GM12801 (cell line): Measurements from ENCODE around the gene PAFAH1B2.

Experiments used
- TF ChIP-seq, protein P1 (sequence below): IDR thresholded peaks from one replicate; pipeline ENCODE4 v1.5.1; 2011; ENCODE audit warnings: control low read depth; ENCODE audit not compliant: insufficient read length; ENCODE audit errors: extremely low read depth

The PAFAH1B2 gene

DNA sequence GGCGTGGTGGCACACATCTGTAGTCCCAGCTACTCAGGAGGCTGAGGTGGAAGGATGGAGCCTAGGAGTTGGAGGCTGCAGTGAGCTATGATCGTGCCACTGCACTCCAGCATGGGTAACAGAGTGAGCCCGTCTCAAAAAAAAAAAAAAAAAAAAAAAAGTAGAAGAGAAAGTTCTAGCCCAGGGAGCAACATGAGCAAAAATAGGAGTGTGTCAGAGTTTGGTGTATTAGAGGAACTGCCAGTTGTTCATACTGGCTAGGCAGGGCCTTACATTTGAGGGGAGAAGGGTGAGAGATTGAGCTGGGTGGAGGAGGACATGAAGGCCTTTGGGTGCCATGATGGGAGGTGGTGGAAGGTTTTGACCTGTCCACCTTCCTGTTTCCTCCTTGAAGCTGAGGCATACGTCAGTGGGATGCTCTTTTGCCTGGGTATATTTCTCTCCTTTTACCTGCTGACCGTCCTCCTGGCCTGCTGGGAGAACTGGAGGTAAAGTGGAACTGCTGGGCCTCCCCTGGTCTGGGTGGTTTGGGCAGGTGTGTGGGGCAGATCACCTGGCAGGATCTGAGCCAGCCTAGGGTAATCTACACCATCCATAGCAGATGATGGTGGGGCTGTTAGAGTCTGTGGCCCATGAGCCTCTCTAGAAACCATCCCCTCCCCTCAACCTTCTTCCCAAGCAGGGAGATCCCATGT lies 41.8 kb downstream of the PAFAH1B2 start:
- TF ChIP-seq, protein P1, sequence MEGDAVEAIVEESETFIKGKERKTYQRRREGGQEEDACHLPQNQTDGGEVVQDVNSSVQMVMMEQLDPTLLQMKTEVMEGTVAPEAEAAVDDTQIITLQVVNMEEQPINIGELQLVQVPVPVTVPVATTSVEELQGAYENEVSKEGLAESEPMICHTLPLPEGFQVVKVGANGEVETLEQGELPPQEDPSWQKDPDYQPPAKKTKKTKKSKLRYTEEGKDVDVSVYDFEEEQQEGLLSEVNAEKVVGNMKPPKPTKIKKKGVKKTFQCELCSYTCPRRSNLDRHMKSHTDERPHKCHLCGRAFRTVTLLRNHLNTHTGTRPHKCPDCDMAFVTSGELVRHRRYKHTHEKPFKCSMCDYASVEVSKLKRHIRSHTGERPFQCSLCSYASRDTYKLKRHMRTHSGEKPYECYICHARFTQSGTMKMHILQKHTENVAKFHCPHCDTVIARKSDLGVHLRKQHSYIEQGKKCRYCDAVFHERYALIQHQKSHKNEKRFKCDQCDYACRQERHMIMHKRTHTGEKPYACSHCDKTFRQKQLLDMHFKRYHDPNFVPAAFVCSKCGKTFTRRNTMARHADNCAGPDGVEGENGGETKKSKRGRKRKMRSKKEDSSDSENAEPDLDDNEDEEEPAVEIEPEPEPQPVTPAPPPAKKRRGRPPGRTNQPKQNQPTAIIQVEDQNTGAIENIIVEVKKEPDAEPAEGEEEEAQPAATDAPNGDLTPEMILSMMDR: no peak

DNA sequence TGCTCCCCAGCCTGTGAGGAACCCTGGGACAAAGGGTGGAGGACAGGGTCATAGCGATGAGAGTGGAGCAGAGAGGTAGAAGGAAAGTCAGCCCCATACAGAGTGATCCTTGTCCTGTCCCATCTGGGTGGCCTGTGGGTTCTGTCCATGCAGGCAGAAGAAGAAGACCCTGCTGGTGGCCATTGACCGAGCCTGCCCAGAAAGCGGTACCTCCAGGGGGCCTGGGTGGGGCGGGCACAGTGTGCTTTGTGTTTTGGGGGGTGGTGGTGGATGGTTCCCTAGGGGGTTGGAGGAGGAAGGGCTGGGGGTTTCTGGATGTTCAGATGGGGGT lies 42.3 kb downstream of the PAFAH1B2 start:
- TF ChIP-seq, protein P1: no peak

DNA sequence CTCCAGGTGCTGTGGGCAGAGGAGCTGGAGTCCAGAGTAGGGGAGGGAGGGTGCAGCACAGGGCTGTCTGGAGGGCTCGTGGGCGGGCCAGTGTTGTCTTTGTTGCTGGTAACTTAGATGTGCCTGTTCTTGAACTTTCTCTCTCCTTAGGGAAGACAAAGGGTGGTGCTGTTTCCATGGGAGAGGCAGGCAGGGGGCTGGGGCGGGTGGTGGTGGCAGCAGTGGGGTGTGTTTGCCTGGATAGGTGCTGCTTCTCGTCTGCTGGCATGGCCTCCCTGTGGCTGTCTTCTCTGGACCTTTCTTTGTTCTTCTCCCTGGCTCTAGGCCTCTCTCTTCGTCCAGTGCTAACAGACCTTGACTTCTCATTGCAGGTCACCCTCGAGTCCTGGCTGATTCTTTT lies 42.9 kb downstream of the PAFAH1B2 start:
- TF ChIP-seq, protein P1: no peak

DNA sequence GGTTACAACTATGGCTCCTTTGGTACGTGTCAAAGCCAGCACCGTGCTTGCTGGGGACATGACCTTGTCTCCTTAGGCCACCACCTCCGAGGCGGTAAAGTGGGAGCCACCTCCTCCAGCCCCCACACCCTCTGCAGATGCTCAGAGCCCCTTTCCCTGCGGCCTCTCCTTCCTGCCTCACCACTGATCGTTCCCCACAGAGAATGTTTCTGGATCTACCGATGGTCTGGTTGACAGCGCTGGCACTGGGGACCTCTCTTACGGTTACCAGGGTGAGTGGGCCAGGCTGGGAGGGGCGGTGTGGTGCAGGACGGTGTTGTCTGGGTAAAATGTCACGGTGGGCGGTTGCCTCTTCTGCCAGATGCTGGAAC lies 43.3 kb downstream of the PAFAH1B2 start:
- TF ChIP-seq, protein P1: no peak

DNA sequence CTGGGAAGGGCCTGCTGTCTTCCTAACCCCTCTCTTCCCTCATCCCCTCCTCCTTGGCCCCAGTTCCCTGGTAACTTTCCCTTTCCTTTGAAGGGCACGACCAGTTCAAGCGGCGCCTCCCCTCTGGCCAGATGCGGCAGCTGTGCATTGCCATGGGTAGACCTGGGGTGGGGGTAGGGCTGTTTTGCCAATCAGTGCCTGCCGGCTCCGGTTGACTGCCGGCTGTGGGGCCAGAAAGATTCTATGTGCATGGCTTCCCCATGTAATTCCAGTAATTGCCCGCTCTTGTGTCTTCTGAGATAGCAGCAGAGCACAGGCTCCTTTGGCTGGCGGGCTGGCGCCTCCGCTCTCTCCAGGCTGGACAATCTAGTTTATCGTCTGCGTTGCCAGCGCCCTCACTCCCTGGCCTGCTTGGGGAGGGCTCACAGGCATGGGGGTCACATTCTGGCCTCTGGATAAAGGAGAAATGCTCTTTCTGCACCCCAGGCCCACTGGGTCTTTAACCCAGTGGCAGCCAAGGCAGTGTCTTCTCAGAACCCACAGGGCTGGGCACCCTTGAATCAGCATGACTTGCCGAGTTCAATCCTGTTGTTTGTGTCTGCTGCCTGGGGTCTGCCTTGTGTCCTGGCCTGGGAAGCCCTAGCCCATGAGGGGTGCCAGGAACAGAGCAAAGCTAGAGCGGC lies 43.9 kb downstream of the PAFAH1B2 start:
- TF ChIP-seq, protein P1: no peak

DNA sequence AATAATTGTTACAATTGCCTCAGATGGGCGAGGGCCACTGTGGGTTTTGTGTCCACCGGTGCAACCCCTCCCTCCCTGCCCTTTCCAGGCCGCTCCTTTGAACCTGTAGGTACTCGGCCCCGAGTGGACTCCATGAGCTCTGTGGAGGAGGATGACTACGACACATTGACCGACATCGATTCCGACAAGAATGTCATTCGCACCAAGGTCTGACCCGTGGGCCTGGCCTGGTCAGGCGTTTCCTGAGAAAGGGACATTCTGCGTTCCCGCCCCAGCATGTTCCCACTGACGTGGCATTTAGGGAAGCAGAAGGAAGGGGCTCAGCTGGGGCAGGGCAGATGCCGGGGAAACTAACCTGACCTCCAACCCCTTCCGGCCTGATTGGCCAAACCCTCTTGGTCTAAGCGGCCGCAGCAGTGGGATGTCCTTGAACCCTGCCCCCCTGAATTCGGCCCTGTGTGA lies 44.6 kb downstream of the PAFAH1B2 start:
- TF ChIP-seq, protein P1: no peak

DNA sequence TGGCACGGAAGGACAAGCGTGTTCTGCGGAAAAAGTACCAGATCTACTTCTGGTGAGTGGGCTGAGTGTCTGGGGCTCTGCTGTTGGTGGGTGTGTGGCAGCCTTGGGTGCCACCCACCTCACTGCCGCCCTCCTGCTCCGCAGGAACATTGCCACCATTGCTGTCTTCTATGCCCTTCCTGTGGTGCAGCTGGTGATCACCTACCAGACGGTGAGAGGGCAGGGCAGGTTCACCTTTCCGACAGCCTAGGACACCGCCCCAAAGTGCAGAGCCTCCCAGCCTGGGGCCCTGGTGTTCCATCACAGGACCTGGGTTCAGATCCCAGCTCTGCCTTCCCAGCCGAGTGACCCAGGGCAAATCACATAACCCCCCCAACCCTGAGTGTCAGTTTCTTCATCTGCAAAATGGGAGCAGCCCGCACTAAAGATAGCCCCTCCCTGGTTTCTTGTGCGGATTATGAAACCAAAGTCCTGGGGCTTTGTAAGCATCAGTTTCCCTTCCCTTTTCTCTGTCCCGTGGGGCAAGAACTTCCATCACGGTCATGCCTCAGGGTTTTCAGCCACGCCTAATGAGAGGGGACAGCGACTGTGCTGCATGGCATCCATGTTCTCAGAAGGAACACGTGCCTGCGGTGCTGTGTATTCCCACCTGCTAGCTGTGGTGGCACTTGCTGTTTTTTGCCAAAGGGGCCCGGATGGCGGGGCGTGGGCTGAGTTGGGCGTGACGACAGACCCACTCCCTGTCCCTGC lies 45.3 kb downstream of the PAFAH1B2 start:
- TF ChIP-seq, protein P1: no peak
